ENCODE measurements around the gene KIF26B.

KIF26B gene

GRCh38 chr1:245677461-245678240 is 522.9 kb downstream of the KIF26B start:
- H3K9me3 ChIP-seq (replicated peaks; ENCODE audit: insufficient read depth, low read length): no peaks in the 10 kb centered on the region
- no peaks in the 10 kb centered on the region for H3K4me1 ChIP-seq (ENCODE audit: low read length)
- H3K79me2 ChIP-seq (ENCODE audit: low read length): no peaks in the 10 kb centered on the region
- H3K27ac ChIP-seq (ENCODE audit: low read length): no peak overlapping the region
- no peaks in the 10 kb centered on the region for H3K27me3 ChIP-seq (replicated peaks; ENCODE audit: insufficient read depth, low read length)
- no peak overlapping the region for H2AFZ ChIP-seq (ENCODE audit: low read length)
- H3K4me2 ChIP-seq (ENCODE audit: low read depth, low read length): no peak overlapping the region
- H3K9me2 ChIP-seq (replicated peaks; ENCODE audit: insufficient read depth, low read length): no peaks in the 10 kb centered on the region
- no peak overlapping the region for H3K9ac ChIP-seq (ENCODE audit: low read length)
- H3K4me3 ChIP-seq (ENCODE audit: low read length): no peak overlapping the region
- no peak for TF ChIP-seq EZH2 (optimal IDR thresholded peaks at IDR 0.05; ENCODE audit: low read depth, low read length)
- TF ChIP-seq CTCF (IDR thresholded peaks at IDR 0.05; ENCODE audit: low read length): no peak
- no peak for TF ChIP-seq EZH2phosphoT487 (IDR thresholded peaks at IDR 0.05; ENCODE audit: low read length)
- no peaks in the 10 kb centered on the region for H3F3A ChIP-seq (ENCODE audit: insufficient read depth, low read length)
- no peak for DNase-seq
- H4K20me1 ChIP-seq (ENCODE audit: insufficient read depth, low read length): no peaks in the 10 kb centered on the region
- no peaks in the 10 kb centered on the region for H3K36me3 ChIP-seq (replicated peaks; ENCODE audit: insufficient read depth, low read length)

GRCh38 chr1:245678860-245679411 is 524.2 kb downstream of the KIF26B start:
- Histone ChIP-seq H3F3A (ENCODE audit: insufficient read depth, low read length) (no peaks in the 10 kb centered on the region), H3K36me3 (replicated peaks; ENCODE audit: insufficient read depth, low read length) (no peaks in the 10 kb centered on the region), H3K4me2 (ENCODE audit: low read depth, low read length) (no peak overlapping the region), H3K27ac (ENCODE audit: low read length) (no peak overlapping the region), H3K27me3 (replicated peaks; ENCODE audit: insufficient read depth, low read length) (no peaks in the 10 kb centered on the region), H3K9me2 (replicated peaks; ENCODE audit: insufficient read depth, low read length) (no peaks in the 10 kb centered on the region), H3K9ac (ENCODE audit: low read length) (no peak overlapping the region), H4K20me1 (ENCODE audit: insufficient read depth, low read length) (no peaks in the 10 kb centered on the region), H3K4me1 (ENCODE audit: low read length) (no peaks in the 10 kb centered on the region), H3K79me2 (ENCODE audit: low read length) (no peaks in the 10 kb centered on the region), H2AFZ (ENCODE audit: low read length) (no peak overlapping the region), H3K9me3 (replicated peaks; ENCODE audit: insufficient read depth, low read length) (no peaks in the 10 kb centered on the region), H3K4me3 (ENCODE audit: low read length) (no peak overlapping the region)
- TF ChIP-seq EZH2 (optimal IDR thresholded peaks at IDR 0.05; ENCODE audit: low read depth, low read length): no peak
- no peak for TF ChIP-seq CTCF (IDR thresholded peaks at IDR 0.05; ENCODE audit: low read length)
- no peak for TF ChIP-seq EZH2phosphoT487 (IDR thresholded peaks at IDR 0.05; ENCODE audit: low read length)
- DNase-seq: no peak

- H3K4me2 ChIP-seq (ENCODE audit: low read depth, low read length): no peak overlapping the region
- no peak overlapping the region for H3K4me3 ChIP-seq (ENCODE audit: low read length)
Observed at GRCh38 chr1:245679821-245680780, 525.3 kb downstream of the KIF26B start.

More at GRCh38 chr1:245679821-245680780, 525.3 kb downstream of the KIF26B start:
- H3K9me2 ChIP-seq (replicated peaks; ENCODE audit: insufficient read depth, low read length): no peaks in the 10 kb centered on the region
- no peaks in the 10 kb centered on the region for H3K79me2 ChIP-seq (ENCODE audit: low read length)
- no peaks in the 10 kb centered on the region for H3F3A ChIP-seq (ENCODE audit: insufficient read depth, low read length)
- H3K27ac ChIP-seq (ENCODE audit: low read length): no peak overlapping the region
- H3K9me3 ChIP-seq (replicated peaks; ENCODE audit: insufficient read depth, low read length): no peaks in the 10 kb centered on the region
- H3K4me1 ChIP-seq (ENCODE audit: low read length): no peaks in the 10 kb centered on the region
- no peaks in the 10 kb centered on the region for H3K27me3 ChIP-seq (replicated peaks; ENCODE audit: insufficient read depth, low read length)
- H4K20me1 ChIP-seq (ENCODE audit: insufficient read depth, low read length): no peaks in the 10 kb centered on the region
- H3K36me3 ChIP-seq (replicated peaks; ENCODE audit: insufficient read depth, low read length): no peaks in the 10 kb centered on the region
- no peak overlapping the region for H2AFZ ChIP-seq (ENCODE audit: low read length)
- H3K9ac ChIP-seq (ENCODE audit: low read length): no peak overlapping the region
- no peak for DNase-seq
- no peak for TF ChIP-seq CTCF (IDR thresholded peaks at IDR 0.05; ENCODE audit: low read length)
- no peak for TF ChIP-seq EZH2phosphoT487 (IDR thresholded peaks at IDR 0.05; ENCODE audit: low read length)
- no peak for TF ChIP-seq EZH2 (optimal IDR thresholded peaks at IDR 0.05; ENCODE audit: low read depth, low read length)

Measured in MM.1S (cell line).